GM12864 (cell line): Measurements from ENCODE around the gene PCBP2.

ENCODE experiments used
- DNase-seq: peaks from one replicate; pipeline ENCODE4 v3.0.0-alpha.2; 2011; ENCODE audit warnings: low read depth
- H3K4me3 ChIP-seq: 2 replicates; pipeline ENCODE4 v1.5.1; 2011; ENCODE audit warnings: mild to moderate bottlenecking, low read depth, low read length, control low read depth
- TF ChIP-seq, protein P1 (sequence below): IDR thresholded peaks from 2 replicates; pipeline ENCODE4 v1.5.1; 2011; ENCODE audit warnings: low read depth, mild to moderate bottlenecking, moderate library complexity, low read length, control low read depth, inconsistent platforms; ENCODE audit errors: missing control alignments

Gene PCBP2

DNA sequence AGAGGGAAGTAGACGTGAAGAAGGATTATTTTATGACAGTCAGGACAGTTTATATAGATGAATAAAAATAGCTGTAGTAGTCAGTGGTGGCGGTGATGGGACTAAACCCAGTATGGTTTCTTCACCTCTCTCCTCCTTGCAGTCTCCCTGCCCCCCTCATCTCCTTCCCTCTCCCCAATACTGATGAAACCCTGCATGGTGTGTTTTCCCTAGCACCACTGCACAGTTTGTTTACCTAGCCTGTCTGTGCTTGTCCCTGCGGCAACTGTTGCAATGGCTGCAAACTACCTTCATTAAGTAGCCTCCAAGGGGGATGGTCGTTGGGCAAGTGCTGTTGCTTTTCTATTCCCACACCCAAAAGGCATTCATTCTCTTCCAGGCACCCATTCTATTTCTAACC, 14.7 kb downstream of the PCBP2 start:
- TF ChIP-seq, protein P1, sequence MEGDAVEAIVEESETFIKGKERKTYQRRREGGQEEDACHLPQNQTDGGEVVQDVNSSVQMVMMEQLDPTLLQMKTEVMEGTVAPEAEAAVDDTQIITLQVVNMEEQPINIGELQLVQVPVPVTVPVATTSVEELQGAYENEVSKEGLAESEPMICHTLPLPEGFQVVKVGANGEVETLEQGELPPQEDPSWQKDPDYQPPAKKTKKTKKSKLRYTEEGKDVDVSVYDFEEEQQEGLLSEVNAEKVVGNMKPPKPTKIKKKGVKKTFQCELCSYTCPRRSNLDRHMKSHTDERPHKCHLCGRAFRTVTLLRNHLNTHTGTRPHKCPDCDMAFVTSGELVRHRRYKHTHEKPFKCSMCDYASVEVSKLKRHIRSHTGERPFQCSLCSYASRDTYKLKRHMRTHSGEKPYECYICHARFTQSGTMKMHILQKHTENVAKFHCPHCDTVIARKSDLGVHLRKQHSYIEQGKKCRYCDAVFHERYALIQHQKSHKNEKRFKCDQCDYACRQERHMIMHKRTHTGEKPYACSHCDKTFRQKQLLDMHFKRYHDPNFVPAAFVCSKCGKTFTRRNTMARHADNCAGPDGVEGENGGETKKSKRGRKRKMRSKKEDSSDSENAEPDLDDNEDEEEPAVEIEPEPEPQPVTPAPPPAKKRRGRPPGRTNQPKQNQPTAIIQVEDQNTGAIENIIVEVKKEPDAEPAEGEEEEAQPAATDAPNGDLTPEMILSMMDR = no peak
- no peak overlapping the region for H3K4me3 ChIP-seq
- no peak for DNase-seq

DNA sequence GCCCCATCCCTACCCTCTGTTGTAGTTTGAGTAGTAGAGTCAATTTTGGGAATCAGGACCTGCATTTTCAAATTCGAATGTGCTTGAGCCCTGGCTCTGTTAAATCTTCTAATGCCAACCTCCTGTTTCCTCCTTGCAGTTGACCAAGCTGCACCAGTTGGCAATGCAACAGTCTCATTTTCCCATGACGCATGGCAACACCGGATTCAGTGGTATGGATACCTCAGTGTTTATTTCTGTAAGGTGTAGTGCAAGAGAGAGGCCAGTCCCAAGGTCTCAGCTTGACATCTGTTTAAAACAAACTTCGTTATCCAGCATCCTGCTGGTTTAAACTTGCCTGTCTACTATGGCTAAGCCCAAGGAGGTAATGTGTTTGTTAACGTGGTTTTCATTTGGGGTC, 15.2 kb downstream of the PCBP2 start:
- TF ChIP-seq, protein P1 = no peak
- no peak overlapping the region for H3K4me3 ChIP-seq
- no peak for DNase-seq

DNA sequence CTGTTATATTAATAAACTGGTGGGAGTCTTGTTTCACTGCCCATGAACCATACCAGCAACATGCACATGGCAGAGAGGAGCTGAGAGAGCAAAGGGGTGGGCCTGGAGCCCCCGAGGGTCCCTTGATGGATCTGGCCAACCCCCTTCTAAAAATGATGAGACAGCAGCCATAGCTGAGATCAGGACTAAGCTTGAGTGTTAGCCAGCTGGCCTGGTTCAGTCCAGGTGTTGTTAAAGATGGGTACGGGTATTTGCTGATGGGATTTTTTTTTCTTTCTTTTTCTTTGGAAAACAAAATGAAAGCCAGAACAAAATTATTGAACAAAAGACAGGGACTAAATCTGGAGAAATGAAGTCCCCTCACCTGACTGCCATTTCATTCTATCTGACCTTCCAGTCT, 16.0 kb downstream of the PCBP2 start:
- TF ChIP-seq, protein P1 = no peak
- no peak overlapping the region for H3K4me3 ChIP-seq
- DNase-seq = no peak

DNA sequence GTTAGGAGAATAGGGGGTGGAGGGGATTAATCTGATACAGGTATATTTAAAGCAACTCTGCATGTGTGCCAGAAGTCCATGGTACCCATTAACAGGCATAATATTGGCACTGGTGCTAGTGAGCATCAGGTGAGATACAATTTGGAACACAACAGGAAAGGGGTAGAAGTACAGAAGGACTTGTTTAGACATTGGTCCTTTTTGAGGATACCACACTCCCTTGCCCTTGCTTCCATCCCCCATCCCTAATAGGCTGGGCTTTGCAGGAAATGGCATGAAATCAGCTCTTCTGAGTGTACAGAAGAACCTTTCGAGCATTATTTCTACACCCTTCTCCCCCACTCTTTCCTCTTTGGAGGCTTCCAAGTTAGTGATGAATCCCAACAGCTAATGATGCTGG, 16.4 kb downstream of the PCBP2 start:
- H3K4me3 ChIP-seq = no peak overlapping the region
- TF ChIP-seq, protein P1 = no peak
- no peak for DNase-seq

DNA sequence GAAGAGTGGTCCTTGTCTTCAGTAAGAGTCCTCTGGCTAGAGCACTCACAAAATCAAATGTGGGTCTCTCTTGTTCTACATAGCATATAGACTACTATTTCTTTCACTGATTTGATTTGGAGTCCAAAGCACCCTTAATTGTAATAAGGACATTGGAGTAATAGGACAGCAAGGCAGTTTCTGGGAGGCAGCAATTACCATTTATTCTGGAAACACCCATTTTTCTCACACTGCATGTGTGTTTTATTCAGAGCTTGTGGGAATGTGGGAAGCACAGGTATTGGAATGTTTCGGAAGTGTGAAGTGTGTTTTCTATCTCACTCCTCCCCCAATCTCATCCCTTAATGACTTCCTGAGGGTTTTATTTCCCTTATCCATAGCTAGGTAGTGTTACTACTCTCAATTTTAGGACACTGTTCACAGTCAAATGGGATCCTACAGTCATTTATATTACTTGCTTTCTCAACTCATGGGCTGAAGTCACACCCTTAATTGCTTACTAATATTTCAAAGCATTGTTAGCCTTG, 20.2 kb downstream of the PCBP2 start:
- no peak overlapping the region for H3K4me3 ChIP-seq
- TF ChIP-seq, protein P1 = no peak
- DNase-seq = no peak

DNA sequence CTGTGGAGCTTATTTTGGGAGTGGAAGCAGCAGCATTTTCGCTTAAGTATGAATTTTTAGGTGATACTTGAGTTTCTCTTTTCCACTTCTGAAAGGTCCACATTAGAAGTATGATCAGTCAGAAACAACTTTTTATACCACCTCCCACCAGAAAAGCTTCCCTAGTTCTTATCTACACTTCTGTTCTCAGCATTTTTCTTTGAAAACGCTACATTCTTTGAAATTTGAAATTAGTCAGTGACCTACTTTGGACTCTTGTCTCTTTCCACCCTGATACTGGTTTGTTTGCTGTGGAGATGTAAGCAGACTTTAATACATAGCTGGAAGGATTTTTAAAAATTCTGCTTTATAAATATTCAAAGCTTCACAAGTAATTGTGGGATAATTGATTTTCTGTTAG, 22.2 kb downstream of the PCBP2 start:
- TF ChIP-seq, protein P1 = no peak
- DNase-seq = no peak
- no peak overlapping the region for H3K4me3 ChIP-seq

DNA sequence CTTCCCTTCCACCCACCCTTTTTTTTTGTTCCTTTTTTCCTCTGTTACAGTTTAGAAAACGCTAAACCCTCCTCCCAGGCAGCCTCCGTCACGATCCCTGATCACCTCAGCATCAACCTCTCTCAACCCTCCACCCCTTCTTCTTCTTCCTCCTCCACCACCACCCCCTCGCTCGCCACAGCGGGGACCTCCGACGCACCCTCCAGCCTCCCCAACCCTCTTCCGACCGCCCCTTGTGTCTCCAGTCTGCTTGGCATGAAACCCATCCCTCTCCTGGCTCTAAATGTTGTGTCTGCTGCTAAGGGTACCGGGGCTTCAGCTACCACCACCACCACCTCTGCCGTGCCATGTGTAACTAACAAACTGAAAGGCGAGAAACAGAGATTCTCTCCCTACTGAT, 22.9 kb downstream of the PCBP2 start:
- no peak for DNase-seq
- TF ChIP-seq, protein P1 = no peak
- no peak overlapping the region for H3K4me3 ChIP-seq
